H9 (cell line): ENCODE data around the gene CR1. TPM values are rescaled to one million over a fixed set of nuclear protein-coding genes. Genes with fewer than 3 reads are reported as not detected.

ENCODE experiments used
- DNase-seq: peaks from one replicate; pipeline ENCODE4 v3.0.0-alpha.2; 2017
- H2AFZ ChIP-seq: one replicate; pipeline ENCODE4 v1.6.1; 2013; ENCODE audit warnings: mild to moderate bottlenecking, low read length, control low read depth, moderate library complexity
- H2AK5ac ChIP-seq: 2 replicates; pipeline ENCODE4 v1.6.1; 2013; ENCODE audit warnings: low read length, control low read depth, mixed read lengths; ENCODE audit not compliant: insufficient read length
- H2BK120ac ChIP-seq: one replicate; pipeline ENCODE4 v1.6.1; 2013; ENCODE audit warnings: low read depth, mild to moderate bottlenecking, low read length, control low read depth, inconsistent platforms; ENCODE audit not compliant: poor library complexity, severe bottlenecking
- H2BK12ac ChIP-seq: 2 replicates; pipeline ENCODE4 v1.6.1; 2013; ENCODE audit warnings: low read length, control low read depth, mixed read lengths, low read depth; ENCODE audit not compliant: insufficient read length
- H2BK15ac ChIP-seq: 2 replicates; pipeline ENCODE4 v1.6.1; 2013; ENCODE audit warnings: low read depth, low read length, control low read depth
- H2BK20ac ChIP-seq: one replicate; pipeline ENCODE4 v1.6.1; 2013; ENCODE audit warnings: low read depth, mild to moderate bottlenecking, low read length, control low read depth, inconsistent platforms; ENCODE audit not compliant: poor library complexity, severe bottlenecking
- H2BK5ac ChIP-seq: 2 replicates; pipeline ENCODE4 v1.6.1; 2013; ENCODE audit warnings: low read length, control low read depth, mixed read lengths; ENCODE audit not compliant: insufficient read length
- H3K14ac ChIP-seq: 2 replicates; pipeline ENCODE4 v1.6.1; 2013; ENCODE audit warnings: low read length, control low read depth; ENCODE audit not compliant: insufficient read depth
- H3K18ac ChIP-seq: 2 replicates; pipeline ENCODE4 v1.6.1; 2013; ENCODE audit warnings: low read depth, mild to moderate bottlenecking, mixed read lengths, low read length, control low read depth; ENCODE audit not compliant: insufficient read length
- H3K23ac ChIP-seq: 2 replicates; pipeline ENCODE4 v1.6.1; 2013; ENCODE audit warnings: low read length, control low read depth, mixed read lengths, low read depth; ENCODE audit not compliant: insufficient read length
- H3K23me2 ChIP-seq: 2 replicates; pipeline ENCODE4 v1.6.1; 2013; ENCODE audit warnings: low read depth, mild to moderate bottlenecking, mixed read lengths, low read length, control low read depth; ENCODE audit not compliant: insufficient read length, poor library complexity, severe bottlenecking
- H3K27ac ChIP-seq: 2 replicates; pipeline ENCODE4 v1.5.1; 2013; ENCODE audit warnings: low read length, control low read depth, mixed read lengths, low read depth; ENCODE audit not compliant: insufficient read length
- H3K27me3 ChIP-seq: 2 replicates; pipeline ENCODE4 v1.6.1; 2013; ENCODE audit warnings: low read length, control low read depth, inconsistent platforms; ENCODE audit not compliant: insufficient read depth
- H3K4ac ChIP-seq: 2 replicates; pipeline ENCODE4 v1.6.1; 2013; ENCODE audit warnings: low read depth, mild to moderate bottlenecking, control low read depth, inconsistent platforms, low read length, moderate library complexity
- H3K4me1 ChIP-seq: 2 replicates; pipeline ENCODE4 v1.6.1; 2013; ENCODE audit warnings: low read length, control low read depth, inconsistent platforms; ENCODE audit not compliant: insufficient read depth
- H3K4me2 ChIP-seq: 2 replicates; pipeline ENCODE4 v1.6.1; 2013; ENCODE audit warnings: low read length, control low read depth, mixed read lengths; ENCODE audit not compliant: insufficient read length, insufficient read depth
- H3K56ac ChIP-seq: 2 replicates; pipeline ENCODE4 v1.6.1; 2013; ENCODE audit warnings: low read depth, mild to moderate bottlenecking, mixed read lengths, low read length, control low read depth; ENCODE audit not compliant: insufficient read length
- H3K79me1 ChIP-seq: 2 replicates; pipeline ENCODE4 v1.6.1; 2013; ENCODE audit warnings: low read depth, mild to moderate bottlenecking, moderate library complexity, low read length, control low read depth, inconsistent platforms; ENCODE audit not compliant: insufficient read depth, poor library complexity, severe bottlenecking
- H3K79me2 ChIP-seq: 2 replicates; pipeline ENCODE4 v1.6.1; 2013; ENCODE audit warnings: low read length, control low read depth, inconsistent platforms; ENCODE audit not compliant: insufficient read depth
- H3K9ac ChIP-seq: 2 replicates; pipeline ENCODE4 v1.6.1; 2013; ENCODE audit warnings: low read length, control low read depth, mixed read lengths; ENCODE audit not compliant: insufficient read length; ENCODE audit errors: extremely low read depth
- H3K9me3 ChIP-seq: one replicate; pipeline ENCODE4 v1.6.1; 2013; ENCODE audit warnings: low read depth, low read length, inconsistent platforms; ENCODE audit not compliant: control insufficient read depth
- H3T11ph ChIP-seq: one replicate; pipeline ENCODE4 v1.6.1; 2013; ENCODE audit warnings: mild to moderate bottlenecking, low read length, control low read depth, inconsistent platforms
- H4K20me1 ChIP-seq: one replicate; pipeline ENCODE4 v1.6.1; 2013; ENCODE audit not compliant: control insufficient read depth, insufficient read length, insufficient read depth
- H4K5ac ChIP-seq: 2 replicates; pipeline ENCODE4 v1.6.1; 2013; ENCODE audit warnings: low read depth, mild to moderate bottlenecking, mixed read lengths, low read length, control low read depth; ENCODE audit not compliant: insufficient read length
- H4K8ac ChIP-seq: replicated peaks from 2 replicates; pipeline ENCODE4 v1.6.1; 2013; ENCODE audit warnings: low read length, control low read depth, mixed read lengths, low read depth; ENCODE audit not compliant: insufficient read length
- H4K91ac ChIP-seq: 2 replicates; pipeline ENCODE4 v1.6.1; 2013; ENCODE audit warnings: low read depth, mild to moderate bottlenecking, moderate library complexity, mixed read lengths, low read length, control low read depth; ENCODE audit not compliant: insufficient read length
- H3K27ac Mint-ChIP-seq, 3 experiments: 2 replicates in 2 of 3; 3 replicates in 1 of 3; pipeline ENCODE4 v1.8.0; 2020 to 2021; ENCODE audit warnings: mixed read lengths in 3 of 3, mild to moderate bottlenecking in 1 of 3, moderate library complexity in 1 of 3
- H3K27me3 Mint-ChIP-seq: 2 replicates; pipeline ENCODE4 v1.8.0; 2021; ENCODE audit warnings: low read depth, mild to moderate bottlenecking, moderate library complexity, mixed read lengths
- H3K36me3 Mint-ChIP-seq, 3 experiments: 2 replicates in 2 of 3; 3 replicates in 1 of 3; pipeline ENCODE4 v1.8.0; 2020 to 2021; ENCODE audit warnings: low read depth in 3 of 3, mixed read lengths in 3 of 3; ENCODE audit not compliant: insufficient read depth in 1 of 3
- H3K4me1 Mint-ChIP-seq, 2 experiments: 2 replicates each; pipeline ENCODE4 v1.8.0; 2020; ENCODE audit warnings: mixed read lengths in 2 of 2
- H3K4me3 Mint-ChIP-seq, 2 experiments: 2 replicates in 1 of 2; 3 replicates in 1 of 2; pipeline ENCODE4 v1.8.0; 2020 to 2021; ENCODE audit warnings: mild to moderate bottlenecking in 2 of 2, mixed read lengths in 2 of 2, moderate library complexity in 1 of 2
- H3K9me3 Mint-ChIP-seq, 2 experiments: 2 replicates in 1 of 2; 3 replicates in 1 of 2; pipeline ENCODE4 v1.8.0; 2020; ENCODE audit warnings: mild to moderate bottlenecking in 2 of 2, mixed read lengths in 2 of 2, moderate library complexity in 1 of 2
- CTCF ChIP-seq: fragments of 200-600 bp; sonication (generic); conservative IDR thresholded peaks from 3 replicates; pipeline ENCODE4 v1.8.0; 2021; ENCODE audit warnings: antibody characterized with exemption, mild to moderate bottlenecking
- WGBS: extraction: QIAGEN DNeasy Blood & Tissue Kit; methylation state at CpG from one replicate; pipeline ENCODE4 v1.1.7; 2013; ENCODE audit warnings: missing lambda C conversion rate, low lambda C conversion rate, mixed read lengths; ENCODE audit not compliant: insufficient read length; ENCODE audit errors: extremely low coverage; 5-methylcytosine and 5-hydroxymethylcytosine counted together
- total RNA-seq: library from RNA; stranded (reverse); gene quantifications from 2 replicates; pipeline ENCODE4 v1.2.1, GENCODE V29; 2021

The CR1 gene
- total RNA-seq, 1 experiment from 2014 or later: 0.04 TPM

- peaks cover 26 to 33% of the 10 kb centered on the region in 2 experiments for H3K4me1 Mint-ChIP-seq
- TF ChIP-seq CTCF: no peak
- H3K27me3 ChIP-seq: no peaks in the 10 kb centered on the region
- DNase-seq: no peak
- H3K79me2 ChIP-seq: no peaks in the 10 kb centered on the region
- no peak overlapping the region for H4K5ac ChIP-seq
- no peak overlapping the region for H2BK12ac ChIP-seq
- no peak overlapping the region for H3K18ac ChIP-seq
- H3K14ac ChIP-seq: no peak overlapping the region
- no peaks in the 10 kb centered on the region for H3K79me1 ChIP-seq
- H2BK20ac ChIP-seq: no peak overlapping the region
- no peak overlapping the region for H4K91ac ChIP-seq
- H3K4ac ChIP-seq: no peak overlapping the region
- no peak overlapping the region for H2BK120ac ChIP-seq
- H3K36me3 Mint-ChIP-seq: no peaks in the 10 kb centered on the region
- H3K23me2 ChIP-seq: no peaks in the 10 kb centered on the region
- H3K4me1 ChIP-seq: no peaks in the 10 kb centered on the region; the same call in 1 of the 2 replicates
- WGBS: no CpG with 5 or more reads among the region's 4 CpGs
- no peaks in the 10 kb centered on the region for H4K20me1 ChIP-seq
- no peak overlapping the region for H3K4me3 Mint-ChIP-seq
- H2AFZ ChIP-seq: no peak overlapping the region
- H3K27ac ChIP-seq: no peak overlapping the region
- H3K9me3 Mint-ChIP-seq: no peaks in the 10 kb centered on the region
- H3K9me3 ChIP-seq: no peaks in the 10 kb centered on the region
- H4K8ac ChIP-seq: no peak overlapping the region
- no peak overlapping the region for H2AK5ac ChIP-seq
- no peak overlapping the region for H3K56ac ChIP-seq
- H2BK5ac ChIP-seq: no peak overlapping the region
- no peak overlapping the region for H2BK15ac ChIP-seq
- no peak overlapping the region for H3K4me2 ChIP-seq
- peak overlapping the region in 1 of 3 experiments; percentile 56; a peak in 3 of 7 replicates for H3K27ac Mint-ChIP-seq
- no peaks in the 10 kb centered on the region for H3K27me3 Mint-ChIP-seq
- no peak overlapping the region for H3T11ph ChIP-seq
- H3K9ac ChIP-seq: no peak overlapping the region
- H3K23ac ChIP-seq: no peak overlapping the region
Measured at GRCh38 chr1:207649865-207650580, 154.1 kb downstream of the CR1 start.
